CD8-positive, alpha-beta memory T cell (primary cell): ENCODE measurements around the gene ZSCAN31. TPM values are rescaled to one million over a fixed set of nuclear protein-coding genes. Genes with fewer than 3 reads are reported as not detected.
"Not testable (repeated sequence)": the region's sequence is repeated elsewhere in the genome, so short reads cannot be mapped to it uniquely, and the experiment has no call there.

ENCODE experiments used
- CTCF ChIA-PET: fragments of 350-600 bp; sonication (Branson Sonifier 250); formaldehyde crosslinking; loops from one replicate; lab custom pipeline; 2021; ENCODE audit warnings: antibody characterized with exemption; lab: Charles Lee
- POLR2A ChIA-PET: fragments of 350-600 bp; sonication (Branson Sonifier 250); formaldehyde crosslinking; loops from one replicate; lab custom pipeline; 2021; ENCODE audit warnings: antibody characterized with exemption; lab: Charles Lee
- DNase-seq, 5 donors: peaks; one replicate each; pipeline versions ENCODE4 v3.0.0 to v3.0.0-alpha.2; 2020 to 2022; ENCODE audit warnings: mixed read lengths in 1 of 5
- H3K27ac ChIP-seq: one replicate; pipeline ENCODE4 v1.7.0; 2013; ENCODE audit warnings: low read depth, mild to moderate bottlenecking, low read length, moderate library complexity
- H3K27me3 ChIP-seq: 2 replicates; pipeline ENCODE4 v1.7.0; 2013; ENCODE audit warnings: low read length, mild to moderate bottlenecking; ENCODE audit not compliant: insufficient read depth, poor library complexity, severe bottlenecking
- H3K36me3 ChIP-seq: 2 replicates; pipeline ENCODE4 v1.7.0; 2013; ENCODE audit warnings: mild to moderate bottlenecking, low read length, moderate library complexity; ENCODE audit not compliant: insufficient read depth
- H3K4me1 ChIP-seq: 2 replicates; pipeline ENCODE4 v1.7.0; 2013; ENCODE audit warnings: mild to moderate bottlenecking, low read length, moderate library complexity; ENCODE audit not compliant: insufficient read depth
- H3K4me3 ChIP-seq: 2 replicates; pipeline ENCODE4 v1.7.0; 2013; ENCODE audit warnings: mild to moderate bottlenecking, low read length
- H3K9me3 ChIP-seq: 2 replicates; pipeline ENCODE4 v1.7.0; 2013; ENCODE audit warnings: mild to moderate bottlenecking, low read length
- H3K27ac Mint-ChIP-seq, 8 donors: one replicate each; pipeline ENCODE4 v1.8.0; 2020 to 2021; ENCODE audit warnings: mixed read lengths in 8 of 8, mild to moderate bottlenecking in 6 of 8, inconsistent platforms in 3 of 8, moderate library complexity in 3 of 8
- H3K27me3 Mint-ChIP-seq, 2 donors: one replicate each; pipeline ENCODE4 v1.8.0; 2020 to 2021; ENCODE audit warnings: mixed read lengths in 2 of 2, mild to moderate bottlenecking in 1 of 2, moderate library complexity in 1 of 2
- H3K36me3 Mint-ChIP-seq, 3 donors: one replicate each; pipeline ENCODE4 v1.8.0; 2020 to 2021; ENCODE audit warnings: mixed read lengths in 3 of 3, inconsistent platforms in 1 of 3, mild to moderate bottlenecking in 1 of 3
- H3K4me1 Mint-ChIP-seq, 3 donors: one replicate each; pipeline ENCODE4 v1.8.0; 2020 to 2021; ENCODE audit warnings: mixed read lengths in 3 of 3, inconsistent platforms in 1 of 3, mild to moderate bottlenecking in 1 of 3
- H3K4me3 Mint-ChIP-seq, 7 donors: one replicate each; pipeline ENCODE4 v1.8.0; 2020 to 2021; ENCODE audit warnings: mixed read lengths in 7 of 7, mild to moderate bottlenecking in 6 of 7, moderate library complexity in 4 of 7, inconsistent platforms in 2 of 7
- H3K9me3 Mint-ChIP-seq, 5 donors: one replicate each; pipeline ENCODE4 v1.8.0; 2020 to 2022; ENCODE audit warnings: mixed read lengths in 5 of 5, mild to moderate bottlenecking in 3 of 5, moderate library complexity in 2 of 5, inconsistent platforms in 1 of 5
- polyA plus RNA-seq: library from polyadenylated mRNA; unstranded; fragments of 300-500 nt; fragmentation: Illumina TruSeq; gene quantifications from one replicate; pipeline ENCODE4 v1.2.3, GENCODE V29; 2021
- total RNA-seq, 2 experiments: library from RNA; stranded (reverse); gene quantifications; one replicate each; pipeline ENCODE4 v1.2.3, GENCODE V29; 2021

The ZSCAN31 gene
- total and polyA plus RNA-seq, 3 experiments from 2014 or later: 0.72 to 2.6 (median 1.1) TPM

- Histone ChIP-seq H3K4me3 (no peak overlapping the region), H3K36me3 (no peaks in the 10 kb centered on the region), H3K9me3 (no peaks in the 10 kb centered on the region), H3K4me1 (no peaks in the 10 kb centered on the region), H3K27ac (no peak overlapping the region), H3K27me3 (peaks cover 6% of the 10 kb centered on the region)
- Mint-ChIP-seq H3K4me1 (no peaks in the 10 kb centered on the region), H3K27me3 (peaks cover 9 to 42% of the 10 kb centered on the region in 2 donors), H3K27ac (no peak overlapping the region), H3K36me3 (peaks cover 0 to 6% (median 0%) of the 10 kb centered on the region in 3 donors), H3K9me3 (peaks cover 0 to 3% (median 0%) of the 10 kb centered on the region in 5 donors), H3K4me3 (no peak overlapping the region)
- ChIA-PET POLR2A (no interaction called here), CTCF (interaction anchor here (1.1 kb wide), 1 partner anchor 45 kb away, joined by 3 read pairs; no protein-coding TSS in a partner anchor)
- DNase-seq: no peak
These were observed 24.7 kb downstream of the ZSCAN31 start for GRCh38 chr6:28311139-28311823.

- Mint-ChIP-seq H3K27me3 (peaks cover 4 to 22% of the 10 kb centered on the region in 2 donors), H3K4me1 (peaks cover 9 to 18% (median 18%) of the 10 kb centered on the region in 3 donors)
- H3K27ac Mint-ChIP-seq, H3K9me3 ChIP-seq, POLR2A ChIA-PET, H3K4me3 Mint-ChIP-seq, H3K27ac ChIP-seq, H3K9me3 Mint-ChIP-seq, H3K4me3 ChIP-seq, CTCF ChIA-PET, H3K36me3 Mint-ChIP-seq, H3K27me3 ChIP-seq, DNase-seq, H3K4me1 ChIP-seq, H3K36me3 ChIP-seq: not testable (repeated sequence)
These were observed 29.6 kb downstream of the ZSCAN31 start for GRCh38 chr6:28306363-28306762.

GRCh38 chr6:28303570-28303969 is 32.4 kb downstream of the ZSCAN31 start:
- no peak overlapping the region for H3K4me3 ChIP-seq
- no peaks in the 10 kb centered on the region for H3K4me1 ChIP-seq
- no peaks in the 10 kb centered on the region for H3K27me3 ChIP-seq
- DNase-seq: no peak
- H3K4me3 Mint-ChIP-seq: peak overlapping the region in 6 of 7 donors; percentile 6 to 52 (median 38)
- H3K27ac ChIP-seq: no peak overlapping the region
- CTCF ChIA-PET: no interaction called here
- H3K36me3 Mint-ChIP-seq: peaks cover 0 to 8% (median 2%) of the 10 kb centered on the region in 3 donors
- POLR2A ChIA-PET: no interaction called here
- H3K27ac Mint-ChIP-seq: peak overlapping the region in 5 of 8 donors; percentile 9 to 84 (median 51)
- peaks cover 9 to 18% (median 18%) of the 10 kb centered on the region in 3 donors for H3K4me1 Mint-ChIP-seq
- H3K9me3 Mint-ChIP-seq: no peaks in the 10 kb centered on the region
- no peaks in the 10 kb centered on the region for H3K36me3 ChIP-seq
- peaks cover 0 to 2% of the 10 kb centered on the region in 2 donors for H3K27me3 Mint-ChIP-seq
- no peaks in the 10 kb centered on the region for H3K9me3 ChIP-seq

GRCh38 chr6:28296520-28297060 is 39.4 kb downstream of the ZSCAN31 start:
- POLR2A ChIA-PET: no interaction called here
- CTCF ChIA-PET: no interaction called here
- Histone ChIP-seq H3K4me1 (no peaks in the 10 kb centered on the region), H3K27me3 (no peaks in the 10 kb centered on the region), H3K4me3 (no peak overlapping the region), H3K9me3 (no peaks in the 10 kb centered on the region), H3K27ac (no peak overlapping the region), H3K36me3 (no peaks in the 10 kb centered on the region)
- H3K27ac Mint-ChIP-seq: no peak overlapping the region
- DNase-seq: no peak
- peaks cover 2 to 6% (median 2%) of the 10 kb centered on the region in 3 donors for H3K36me3 Mint-ChIP-seq
- no peaks in the 10 kb centered on the region for H3K4me1 Mint-ChIP-seq
- no peaks in the 10 kb centered on the region for H3K9me3 Mint-ChIP-seq
- peaks cover 0 to 2% of the 10 kb centered on the region in 2 donors for H3K27me3 Mint-ChIP-seq
- H3K4me3 Mint-ChIP-seq: no peak overlapping the region

- Histone ChIP-seq H3K9me3 (no peaks in the 10 kb centered on the region), H3K4me3 (no peak overlapping the region), H3K4me1 (no peaks in the 10 kb centered on the region), H3K27ac (no peak overlapping the region), H3K36me3 (no peaks in the 10 kb centered on the region), H3K27me3 (no peaks in the 10 kb centered on the region)
- no peaks in the 10 kb centered on the region for H3K9me3 Mint-ChIP-seq
- POLR2A ChIA-PET: no interaction called here
- H3K27me3 Mint-ChIP-seq: peaks cover 0 to 2% of the 10 kb centered on the region in 2 donors
- no peaks in the 10 kb centered on the region for H3K4me1 Mint-ChIP-seq
- no peak for DNase-seq
- H3K36me3 Mint-ChIP-seq: peaks cover 0 to 2% (median 0%) of the 10 kb centered on the region in 3 donors
- no peak overlapping the region for H3K27ac Mint-ChIP-seq
- CTCF ChIA-PET: no interaction called here
- H3K4me3 Mint-ChIP-seq: no peak overlapping the region
These were observed 40.6 kb downstream of the ZSCAN31 start for GRCh38 chr6:28295326-28295725.

- Mint-ChIP-seq H3K9me3 (peaks cover 0 to 2% (median 0%) of the 10 kb centered on the region in 5 donors), H3K36me3 (peaks cover 2 to 5% (median 5%) of the 10 kb centered on the region in 3 donors), H3K4me1 (no peaks in the 10 kb centered on the region), H3K27ac (no peak overlapping the region), H3K27me3 (no peaks in the 10 kb centered on the region), H3K4me3 (no peak overlapping the region)
- H3K4me3 ChIP-seq: no peak overlapping the region
- no peak for DNase-seq
- H3K27me3 ChIP-seq: no peaks in the 10 kb centered on the region
- no peaks in the 10 kb centered on the region for H3K9me3 ChIP-seq
- H3K4me1 ChIP-seq: no peaks in the 10 kb centered on the region
- peaks cover 5% of the 10 kb centered on the region for H3K36me3 ChIP-seq
- no peak overlapping the region for H3K27ac ChIP-seq
- CTCF ChIA-PET: no interaction called here
- POLR2A ChIA-PET: interaction anchor here (0.6 kb wide), 1 partner anchor 598 kb away, joined by 3 read pairs; no protein-coding TSS in a partner anchor
These were observed 44.4 kb downstream of the ZSCAN31 start for GRCh38 chr6:28291573-28291972.

GRCh38 chr6:28282926-28283325 is 53.0 kb downstream of the ZSCAN31 start:
- CTCF ChIA-PET: interaction anchor here (1.3 kb wide), 1 partner anchor 390 kb away, joined by 3 read pairs; a partner anchor contains a TSS
- no peak overlapping the region for H3K27ac ChIP-seq
- no peak overlapping the region for H3K4me3 ChIP-seq
- Mint-ChIP-seq H3K36me3 (peaks cover 3 to 26% (median 8%) of the 10 kb centered on the region in 3 donors), H3K27ac (no peak overlapping the region), H3K4me1 (peaks cover 10 to 15% (median 12%) of the 10 kb centered on the region in 3 donors), H3K9me3 (peaks cover 0 to 2% (median 0%) of the 10 kb centered on the region in 5 donors), H3K27me3 (peaks cover 9 to 10% of the 10 kb centered on the region in 2 donors), H3K4me3 (peak overlapping the region in 2 of 7 donors; percentile 11 to 17)
- no peaks in the 10 kb centered on the region for H3K27me3 ChIP-seq
- peaks cover 5% of the 10 kb centered on the region for H3K36me3 ChIP-seq
- H3K9me3 ChIP-seq: no peaks in the 10 kb centered on the region
- POLR2A ChIA-PET: no interaction called here
- peaks cover 7% of the 10 kb centered on the region for H3K4me1 ChIP-seq
- no peak for DNase-seq
